Retinal pigment epithelial cell (primary cell): ENCODE data around the gene EIF2B1.
A peak's percentile ranks its signal among the peaks of the same experiment; 100 is the strongest.

ENCODE experiments used
- DNase-seq: peaks from one replicate; pipeline ENCODE4 v3.0.0-alpha.2; 2010; ENCODE audit warnings: low read depth
- H3K4me3 ChIP-seq: 2 replicates; pipeline ENCODE4 v1.5.1; 2011; ENCODE audit warnings: mild to moderate bottlenecking, low read length, control low read depth, moderate library complexity
- TF ChIP-seq, protein P1 (sequence below): conservative IDR thresholded peaks from 2 replicates; pipeline ENCODE4 v1.5.1; 2011; ENCODE audit warnings: low read depth, low read length, control low read depth, inconsistent platforms

EIF2B1 gene

DNA sequence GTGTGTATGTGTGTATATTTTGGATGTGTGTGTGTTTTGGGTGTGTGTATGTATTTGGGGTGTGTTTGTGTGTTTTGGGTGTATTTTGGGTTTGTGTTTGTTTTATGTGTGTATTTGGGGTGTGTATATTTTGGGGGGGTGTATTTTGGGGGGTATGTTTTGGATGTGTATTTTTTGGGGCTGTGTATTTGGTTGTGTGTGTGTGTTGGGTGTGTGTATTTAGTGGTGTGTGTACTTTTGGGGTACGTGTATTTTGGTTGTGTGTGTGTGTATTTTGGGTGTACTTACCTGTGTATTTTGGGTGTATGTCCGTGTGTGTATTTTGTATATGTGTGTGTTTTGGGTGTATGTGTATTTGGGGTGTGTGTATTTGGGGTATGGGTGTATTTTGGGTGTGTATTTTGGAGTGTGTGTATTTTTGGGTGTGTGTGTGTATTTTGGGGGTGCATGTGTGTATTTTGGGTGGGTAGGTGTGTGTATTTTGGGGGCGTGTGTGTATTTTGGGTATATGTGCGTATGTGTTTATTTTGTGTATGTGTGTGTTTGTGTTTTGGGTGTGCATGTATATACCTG, 20.7 kb upstream of the EIF2B1 start:
- no peak overlapping the region for H3K4me3 ChIP-seq
- TF ChIP-seq, protein P1, sequence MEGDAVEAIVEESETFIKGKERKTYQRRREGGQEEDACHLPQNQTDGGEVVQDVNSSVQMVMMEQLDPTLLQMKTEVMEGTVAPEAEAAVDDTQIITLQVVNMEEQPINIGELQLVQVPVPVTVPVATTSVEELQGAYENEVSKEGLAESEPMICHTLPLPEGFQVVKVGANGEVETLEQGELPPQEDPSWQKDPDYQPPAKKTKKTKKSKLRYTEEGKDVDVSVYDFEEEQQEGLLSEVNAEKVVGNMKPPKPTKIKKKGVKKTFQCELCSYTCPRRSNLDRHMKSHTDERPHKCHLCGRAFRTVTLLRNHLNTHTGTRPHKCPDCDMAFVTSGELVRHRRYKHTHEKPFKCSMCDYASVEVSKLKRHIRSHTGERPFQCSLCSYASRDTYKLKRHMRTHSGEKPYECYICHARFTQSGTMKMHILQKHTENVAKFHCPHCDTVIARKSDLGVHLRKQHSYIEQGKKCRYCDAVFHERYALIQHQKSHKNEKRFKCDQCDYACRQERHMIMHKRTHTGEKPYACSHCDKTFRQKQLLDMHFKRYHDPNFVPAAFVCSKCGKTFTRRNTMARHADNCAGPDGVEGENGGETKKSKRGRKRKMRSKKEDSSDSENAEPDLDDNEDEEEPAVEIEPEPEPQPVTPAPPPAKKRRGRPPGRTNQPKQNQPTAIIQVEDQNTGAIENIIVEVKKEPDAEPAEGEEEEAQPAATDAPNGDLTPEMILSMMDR, result no peak
- no peak for DNase-seq

DNA sequence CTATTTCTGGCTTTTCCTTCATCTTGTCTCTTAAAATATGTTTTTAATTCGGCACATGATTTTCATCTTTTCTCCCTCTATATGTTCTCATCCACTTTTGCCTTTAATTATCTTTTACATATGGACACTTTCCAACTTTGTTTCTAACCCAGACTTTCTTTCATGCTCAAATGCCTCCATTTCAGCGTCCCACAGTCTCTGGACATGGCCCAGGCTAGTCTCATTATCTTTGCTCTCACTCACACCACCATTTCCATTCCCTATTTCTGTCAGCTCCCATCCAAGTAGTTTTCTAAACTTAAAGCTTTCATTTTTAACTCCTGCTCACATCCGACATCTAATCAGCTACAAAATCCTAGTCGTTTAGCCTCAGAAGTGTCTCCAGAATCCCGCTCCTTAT, 14.9 kb upstream of the EIF2B1 start:
- DNase-seq, result no peak
- TF ChIP-seq, protein P1, result no peak
- H3K4me3 ChIP-seq, result no peak overlapping the region

DNA sequence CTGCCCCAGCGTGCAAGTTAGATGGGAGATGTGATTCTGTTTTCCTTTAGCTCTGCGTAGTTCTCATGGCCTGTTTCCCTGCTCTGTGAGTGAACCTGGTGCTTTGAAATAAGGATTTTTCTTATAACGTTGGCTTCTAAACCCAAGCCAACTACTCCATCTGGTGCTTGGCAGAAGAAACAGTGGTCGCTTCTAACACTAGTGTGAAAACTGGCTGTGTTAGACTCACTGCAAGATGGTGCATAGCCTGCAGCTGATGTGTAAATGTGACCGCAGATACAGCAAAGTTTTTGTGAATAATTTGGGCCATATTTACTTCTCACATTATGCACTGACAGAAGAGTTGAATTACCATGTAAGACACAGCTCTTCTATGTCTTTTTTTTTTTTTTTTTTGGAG, 12.4 kb upstream of the EIF2B1 start:
- TF ChIP-seq, protein P1, result no peak
- no peak for DNase-seq
- no peak overlapping the region for H3K4me3 ChIP-seq

DNA sequence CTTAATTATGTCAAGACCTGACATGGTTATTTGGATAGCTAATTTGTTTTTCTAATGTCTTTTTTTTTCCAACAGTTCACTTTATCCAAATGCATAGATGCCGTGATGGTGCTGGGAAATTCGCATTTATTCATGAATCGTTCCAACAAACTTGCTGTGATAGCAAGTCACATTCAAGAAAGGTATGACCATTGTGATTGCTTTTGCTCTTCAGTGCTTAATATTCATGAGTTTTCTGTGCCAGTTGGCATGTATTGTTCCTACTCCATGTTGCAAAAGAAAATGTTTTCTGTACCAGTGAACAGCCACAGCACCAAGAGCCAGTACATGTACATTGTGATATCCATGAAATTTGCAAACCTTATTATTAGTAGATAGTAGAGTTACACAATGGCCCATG, 11.9 kb upstream of the EIF2B1 start:
- H3K4me3 ChIP-seq, result no peak overlapping the region
- DNase-seq, result no peak
- TF ChIP-seq, protein P1, result no peak

DNA sequence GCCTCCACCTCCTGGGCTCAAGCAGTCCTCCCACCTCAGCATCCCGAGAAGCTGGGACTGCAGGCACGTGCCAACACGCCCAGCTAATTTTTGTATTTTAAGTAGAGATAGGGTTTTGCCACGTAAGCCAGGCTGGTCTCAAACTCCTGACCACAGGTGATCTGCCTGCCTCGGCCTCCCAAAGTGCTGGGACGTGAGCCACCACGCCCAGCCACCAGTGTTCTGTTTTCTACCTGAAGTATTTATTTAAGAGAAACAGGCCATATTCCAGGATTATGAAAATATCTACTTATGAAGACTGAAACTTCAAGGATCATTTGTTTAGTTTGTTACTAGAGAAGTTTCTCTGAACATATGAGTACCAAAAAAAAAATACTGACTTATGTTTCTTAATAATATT, 10.4 kb upstream of the EIF2B1 start:
- no peak for DNase-seq
- no peak overlapping the region for H3K4me3 ChIP-seq
- TF ChIP-seq, protein P1, result no peak

DNA sequence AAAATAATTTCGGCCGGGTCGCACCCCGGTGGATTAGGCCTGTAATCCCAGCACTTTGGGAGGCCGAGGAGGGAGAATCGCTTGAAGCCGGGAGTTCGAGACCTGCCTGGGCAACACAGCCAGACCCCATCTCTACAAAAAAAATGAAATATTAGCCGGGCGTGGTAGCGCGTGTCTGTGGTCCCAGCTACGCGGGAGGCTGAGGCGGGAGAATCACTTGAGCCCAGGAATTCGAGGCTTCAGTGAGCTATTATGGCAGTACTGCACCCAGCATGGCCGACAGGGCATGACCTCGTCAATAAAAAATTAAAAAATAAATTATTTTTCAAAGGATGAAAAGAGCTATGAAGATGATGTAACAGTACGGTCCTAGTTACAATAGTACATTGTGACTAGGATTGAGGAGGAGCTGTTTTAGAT, 666 bp upstream of the EIF2B1 start:
- TF ChIP-seq, protein P1, result no peak

DNA sequence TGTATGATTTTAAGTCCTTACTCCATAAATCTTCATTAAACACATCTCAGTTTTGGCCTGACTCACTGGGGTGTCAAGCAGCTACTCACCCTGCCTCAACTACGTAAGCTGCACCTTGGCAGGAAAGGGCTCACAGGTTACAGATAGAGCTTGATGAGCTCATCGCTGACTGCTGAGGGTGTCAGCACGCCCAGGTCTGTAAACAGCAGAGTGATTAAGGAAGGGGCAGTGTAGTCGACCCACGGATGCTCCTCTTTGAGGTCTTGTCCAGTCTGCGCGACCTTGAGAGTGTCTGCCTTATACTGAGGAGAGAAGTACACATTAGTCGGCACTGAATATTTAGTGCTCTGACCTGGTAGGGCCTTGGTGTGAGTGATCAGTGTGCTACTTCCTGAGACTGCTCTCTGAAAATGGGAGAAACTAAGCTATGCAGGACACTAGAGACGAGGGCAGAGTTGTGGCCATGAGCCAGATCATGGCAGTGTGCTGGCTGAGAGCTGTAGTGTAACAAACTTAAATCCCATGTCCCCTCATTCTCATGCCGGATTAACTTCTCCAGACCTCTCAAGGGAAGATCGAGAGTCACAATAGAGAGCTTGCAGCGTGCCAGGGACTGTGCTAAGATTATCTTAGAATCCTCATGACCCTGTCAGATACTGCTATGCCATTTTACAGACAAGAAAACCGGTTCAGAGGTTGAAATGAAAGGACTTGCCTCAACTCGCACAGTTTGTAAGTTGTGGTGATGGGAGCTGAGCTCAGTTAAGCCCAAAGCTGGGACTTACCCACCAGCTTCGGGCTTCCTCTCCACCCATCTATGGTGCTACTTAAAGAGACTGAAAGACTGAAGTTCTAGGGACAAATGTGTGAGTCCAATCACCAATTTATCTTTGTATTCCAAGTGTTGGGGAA, 11.6 kb downstream of the EIF2B1 start:
- DNase-seq, result no peak
- TF ChIP-seq, protein P1, result no peak
- H3K4me3 ChIP-seq, result no peak overlapping the region

More for the DNA sequence above, 666 bp upstream of the EIF2B1 start:
- peak overlapping the region; percentile 83 for H3K4me3 ChIP-seq
- DNase-seq, result no peak
